HG02870 (cell line): Measurements from ENCODE around the gene OR3A2.
"Not testable (repeated sequence)": the region's sequence is repeated elsewhere in the genome, so short reads cannot be mapped to it uniquely, and the experiment has no call there.

Source experiments
- ATAC-seq: cut with Tn5 transposase; IDR thresholded peaks from one replicate; pipeline ENCODE4 v1.9.1; 2021; ENCODE audit warnings: mild to moderate bottlenecking, moderate library complexity; ENCODE audit not compliant: unreplicated experiment

The OR3A2 gene

DNA sequence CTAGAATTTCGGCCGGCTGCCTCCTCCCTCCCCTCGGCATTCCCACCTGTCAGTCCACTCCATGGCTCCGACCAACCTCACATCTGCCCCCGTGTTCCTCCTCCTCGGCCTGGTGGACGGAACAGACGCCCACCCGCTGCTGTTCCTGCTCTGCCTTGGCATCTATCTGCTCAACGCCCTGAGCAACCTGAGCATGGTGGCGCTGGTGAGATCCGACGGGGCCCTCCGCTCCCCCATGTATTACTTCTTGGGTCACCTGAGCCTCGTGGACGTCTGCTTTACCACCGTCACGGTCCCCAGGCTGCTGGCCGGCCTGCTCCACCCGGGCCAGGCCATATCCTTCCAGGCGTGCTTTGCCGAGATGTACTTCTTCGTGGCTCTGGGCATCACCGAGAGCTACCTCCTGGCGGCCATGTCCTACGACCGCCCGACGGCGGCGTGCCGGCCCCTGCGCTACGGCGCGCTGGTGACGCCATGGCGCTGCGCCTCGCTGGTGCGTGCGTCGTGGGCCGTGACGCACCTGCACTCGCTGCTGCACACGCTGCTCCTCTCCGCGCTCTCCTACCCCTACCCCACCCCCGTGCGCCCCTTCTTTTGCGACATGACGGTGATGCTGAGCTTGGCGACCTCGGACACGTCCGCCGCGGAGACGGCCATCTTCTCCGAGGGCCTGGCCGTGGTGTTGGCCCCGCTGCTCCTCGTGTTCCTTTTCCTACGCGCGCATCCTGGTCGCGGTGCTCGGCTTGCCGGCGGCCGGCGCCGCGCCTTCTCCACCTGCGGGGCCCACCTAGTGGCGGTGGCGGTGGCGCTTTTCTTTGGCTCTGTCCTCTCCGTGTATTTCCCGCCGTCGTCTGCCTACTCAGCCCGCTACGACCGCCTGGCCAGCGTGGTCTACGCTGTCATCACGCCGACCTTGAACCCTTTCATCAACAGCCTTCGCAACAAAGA is at the start of gene OR3A2:
Gene OR3A2, minus strand, starts transcription at position 440 of the 948 bp plus-strand sequence.
- ATAC-seq = no peak

DNA sequence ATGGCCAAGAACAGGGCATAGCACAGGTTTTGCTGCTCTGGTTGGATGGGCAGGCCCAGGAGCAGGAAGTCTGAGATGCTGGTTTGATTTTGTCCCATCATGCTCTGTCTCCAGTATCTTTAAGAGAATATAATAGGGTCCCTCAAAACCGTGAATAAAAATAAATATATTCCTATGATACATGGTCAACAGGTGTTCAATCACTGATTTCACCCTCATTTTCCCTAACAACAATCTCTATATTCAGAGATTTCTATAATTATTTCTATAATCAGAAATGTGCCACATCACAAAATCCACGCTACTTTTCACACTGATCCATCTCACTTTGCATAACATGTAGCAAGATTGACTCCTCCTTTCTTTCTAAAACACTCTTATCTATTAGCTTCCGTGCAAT is 47.6 kb upstream of the OR3A2 start, which contains the start of gene OR1E2:
Gene OR1E2, minus strand, starts transcription at position 101 of the 400 bp plus-strand sequence. Its CDS starts 0 bp downstream, at position 101.
- ATAC-seq = no peak

DNA sequence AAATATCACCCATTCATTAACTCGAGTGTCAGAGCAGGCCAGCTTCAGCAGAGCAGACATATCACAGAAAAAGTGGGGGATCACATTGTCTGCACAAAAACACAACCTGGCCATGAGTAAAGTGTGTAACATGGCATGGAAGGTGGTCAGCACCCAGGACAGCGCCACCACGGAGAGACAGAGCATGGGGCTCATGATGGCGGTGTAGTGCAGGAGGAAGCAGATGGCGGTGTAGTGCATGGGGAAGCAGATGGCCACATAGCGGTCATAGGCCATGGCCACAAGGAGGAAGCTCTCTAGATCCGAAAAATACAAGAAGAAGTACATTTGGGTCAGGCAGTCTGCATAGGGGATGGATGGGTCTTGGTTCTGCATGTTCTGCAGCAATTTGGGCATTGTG is 47.1 kb upstream of the OR3A2 start:
- ATAC-seq = not testable (repeated sequence)

DNA sequence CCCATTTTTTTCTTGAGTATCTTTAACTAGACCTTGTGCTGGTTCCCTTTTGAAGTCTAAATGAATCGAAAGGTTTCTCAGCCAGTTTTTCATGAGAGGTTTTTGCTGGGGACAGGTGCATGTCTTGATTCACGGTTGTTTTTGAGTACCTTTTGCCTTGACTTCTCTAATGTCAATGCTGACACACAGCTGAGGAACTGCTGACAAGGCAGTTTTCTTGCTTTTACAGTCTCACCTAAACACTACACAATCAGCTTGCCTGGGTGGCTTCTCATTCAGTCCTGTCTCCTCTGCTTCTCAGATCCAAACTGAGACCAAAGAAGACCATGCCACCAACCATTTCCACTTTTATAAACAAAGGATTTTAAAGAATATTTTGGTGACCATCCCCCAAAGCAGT is 32.1 kb upstream of the OR3A2 start:
- no peak for ATAC-seq

DNA sequence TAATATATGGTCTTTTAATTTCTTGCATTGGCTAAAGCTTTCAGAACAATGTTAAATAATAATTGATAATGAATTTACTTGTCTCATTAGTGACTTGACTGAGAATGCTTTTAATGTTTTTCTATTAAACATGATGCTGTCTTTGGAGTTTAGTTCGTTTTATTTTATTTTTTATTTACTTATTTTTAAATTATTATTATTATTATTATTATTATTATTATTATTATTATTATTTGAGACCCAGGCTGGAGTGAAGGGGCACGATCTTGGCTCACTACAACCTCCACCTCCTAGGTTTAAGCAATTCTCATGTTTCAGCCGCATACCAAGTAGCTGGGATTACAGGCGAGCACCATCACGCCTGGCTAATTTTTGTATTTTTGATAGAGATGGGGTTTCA is 29.5 kb upstream of the OR3A2 start:
- ATAC-seq = no peak

DNA sequence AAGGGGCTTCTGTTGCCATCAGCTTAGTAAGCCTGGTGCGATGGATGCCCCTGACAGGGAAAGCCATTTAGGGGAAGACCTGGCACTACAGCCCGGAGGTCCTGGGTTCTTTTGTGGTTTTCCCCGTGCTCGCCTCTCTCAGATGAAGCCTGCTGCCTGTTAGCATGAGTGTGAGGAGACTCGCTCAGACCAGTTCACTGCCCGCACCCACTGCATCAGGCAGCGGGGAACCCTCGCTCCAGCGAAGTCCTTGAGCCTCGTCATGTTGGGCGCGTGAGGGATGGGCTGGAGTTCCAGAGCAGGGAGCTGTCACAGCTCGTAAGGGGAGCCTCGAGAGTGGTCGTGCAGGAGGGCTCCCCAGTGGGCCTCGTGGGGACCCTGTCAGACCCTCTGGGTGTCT is 26.1 kb upstream of the OR3A2 start:
- ATAC-seq = not testable (repeated sequence)

DNA sequence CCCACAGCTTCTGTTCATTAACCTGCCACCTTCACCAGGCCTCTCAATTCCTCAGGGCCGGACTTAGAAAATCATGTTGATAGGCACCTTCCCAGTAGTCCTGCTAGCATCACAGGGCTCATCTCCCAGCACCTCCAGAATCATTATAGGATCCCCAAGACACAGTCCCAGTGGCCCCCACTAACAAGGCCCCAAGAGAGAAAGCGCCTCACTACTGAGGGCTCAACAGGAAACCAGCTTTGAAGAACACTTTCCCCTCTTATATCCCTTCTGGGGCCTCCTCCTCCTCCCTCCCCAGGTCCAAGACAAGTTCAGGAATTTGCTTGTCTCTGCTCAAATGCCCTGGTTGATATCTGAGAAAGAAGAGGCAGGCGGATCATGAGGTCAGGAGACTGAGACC is 25.0 kb upstream of the OR3A2 start, which contains the start of gene OR3A3:
Gene OR3A3, plus strand, starts transcription at position 301 of the 400 bp plus-strand sequence.
- no peak for ATAC-seq

DNA sequence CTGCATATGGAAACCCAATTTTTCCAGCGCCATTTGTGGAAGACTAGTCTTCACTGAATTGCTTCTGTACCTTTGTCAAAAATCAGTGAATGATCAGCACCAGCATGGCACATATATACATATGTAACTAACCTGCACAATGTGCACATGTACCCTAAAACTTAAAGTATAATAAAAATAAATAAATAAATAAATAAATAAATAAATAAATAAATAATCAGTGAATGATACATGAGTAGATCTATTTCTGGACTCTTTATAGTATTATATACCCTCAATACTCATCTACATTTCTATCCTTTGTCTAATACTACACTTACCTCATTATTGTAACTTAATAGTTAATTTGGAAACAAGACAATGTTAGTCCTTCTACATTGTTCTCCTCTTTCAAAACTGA is 17.7 kb upstream of the OR3A2 start:
- ATAC-seq = not testable (repeated sequence)

DNA sequence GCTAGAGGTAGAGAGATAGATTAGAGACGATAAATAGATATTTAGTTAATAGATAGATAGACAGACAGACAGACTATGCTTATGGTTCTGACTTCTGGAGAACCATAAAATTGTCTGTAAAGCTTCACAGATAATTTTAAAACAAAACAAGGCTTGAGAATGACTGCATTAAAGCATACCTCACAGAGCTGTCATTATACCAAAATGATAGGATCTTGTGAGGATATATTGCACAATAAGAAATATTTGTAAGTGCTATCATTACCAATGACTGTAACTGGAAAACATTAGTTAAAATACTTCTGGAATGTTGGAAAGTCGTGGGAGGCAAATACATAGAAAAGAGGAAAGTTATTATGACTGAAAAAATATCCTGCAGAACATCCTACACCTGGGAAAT is 15.7 kb upstream of the OR3A2 start:
- ATAC-seq = no peak

DNA sequence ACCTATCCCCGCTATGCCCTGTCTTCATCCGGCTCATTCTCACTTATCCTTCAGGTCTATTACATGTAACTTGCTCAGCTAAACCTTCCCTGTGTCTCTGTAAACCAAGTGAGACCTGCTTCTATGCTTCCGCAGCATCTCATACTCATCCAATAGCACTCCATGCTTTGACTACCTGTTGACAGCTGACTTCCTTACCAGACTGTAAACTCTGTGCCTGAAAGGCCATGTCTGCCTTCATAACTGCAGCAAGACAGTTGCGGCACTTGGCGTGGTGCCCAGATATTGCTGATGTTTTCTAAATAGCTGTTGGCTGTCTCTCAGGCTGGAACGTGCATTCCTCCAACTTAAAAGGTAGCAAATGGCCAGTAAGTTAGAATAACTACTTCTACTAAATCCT is 13.9 kb upstream of the OR3A2 start:
- no peak for ATAC-seq

DNA sequence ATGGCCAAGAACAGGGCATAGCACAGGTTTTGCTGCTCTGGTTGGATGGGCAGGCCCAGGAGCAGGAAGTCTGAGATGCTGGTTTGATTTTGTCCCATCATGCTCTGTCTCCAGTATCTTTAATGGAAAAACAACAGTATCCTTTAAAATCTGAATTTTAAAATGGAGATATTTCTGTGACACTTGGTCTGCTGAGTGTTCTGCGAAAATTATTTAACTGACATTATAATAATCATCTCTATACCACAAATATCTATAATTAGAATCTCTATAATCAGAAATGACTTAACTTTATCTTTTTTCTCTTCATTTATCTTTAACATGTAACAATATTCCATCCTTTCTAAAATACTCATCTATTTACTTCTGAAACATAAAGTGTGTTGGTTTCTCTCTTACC is 12.2 kb upstream of the OR3A2 start, which contains the start of gene OR1E1:
Gene OR1E1, minus strand, starts transcription at position 101 of the 400 bp plus-strand sequence. Its CDS starts 0 bp downstream, at position 101.
- no peak for ATAC-seq

DNA sequence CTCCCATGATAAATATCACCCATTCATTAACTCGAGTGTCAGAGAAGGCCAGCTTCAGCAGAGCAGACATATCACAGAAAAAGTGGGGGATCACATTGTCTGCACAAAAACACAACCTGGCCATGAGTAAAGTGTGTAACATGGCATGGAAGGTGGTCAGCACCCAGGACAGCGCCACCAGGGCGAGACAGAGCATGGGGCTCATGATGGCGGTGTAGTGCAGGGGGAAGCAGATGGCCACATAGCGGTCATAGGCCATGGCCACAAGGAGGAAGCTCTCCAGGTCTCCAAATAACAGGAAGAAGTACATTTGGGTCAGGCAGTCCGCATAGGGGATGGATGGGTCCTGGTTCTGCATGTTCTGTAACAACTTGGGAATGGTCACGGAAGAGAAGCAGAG is 11.7 kb upstream of the OR3A2 start:
- ATAC-seq = not testable (repeated sequence)

DNA sequence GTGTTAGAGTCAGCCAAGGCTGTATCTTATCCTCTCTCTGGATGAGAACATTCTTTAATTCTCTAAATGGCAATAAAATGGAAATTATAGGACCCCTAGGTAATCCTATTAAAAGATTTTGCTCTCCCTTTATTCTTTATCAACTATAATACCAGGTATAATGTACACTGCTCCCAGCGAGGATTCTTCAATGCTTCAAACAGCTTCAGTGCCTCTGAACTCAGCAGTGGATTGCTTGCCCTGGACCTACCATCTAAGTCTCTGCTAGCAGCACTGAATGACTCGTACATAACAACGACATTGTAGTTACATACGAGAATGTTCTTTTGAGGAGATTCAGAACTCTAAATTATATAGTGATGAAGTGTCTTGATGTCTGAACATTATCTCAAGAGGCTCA is 3.7 kb upstream of the OR3A2 start:
- no peak for ATAC-seq

DNA sequence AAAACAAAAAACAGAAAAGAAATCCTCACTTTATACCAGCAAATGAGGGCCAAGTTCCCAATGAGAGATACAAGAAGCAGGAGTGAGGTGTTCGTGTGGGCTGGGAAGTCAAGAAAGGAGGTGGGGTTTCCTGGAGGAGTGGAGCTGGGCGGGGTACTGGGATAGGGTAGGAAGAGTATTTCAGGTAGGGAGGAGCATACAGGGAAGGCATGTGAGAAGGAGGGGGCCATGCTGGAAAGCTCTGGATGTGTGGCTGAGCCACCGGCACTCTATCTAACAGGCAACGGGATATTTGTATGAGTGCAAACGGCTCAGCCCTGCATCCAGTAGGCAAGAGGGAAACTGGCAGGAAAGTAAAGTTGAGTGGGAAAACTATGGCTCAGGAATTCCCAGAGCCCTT is 4.2 kb downstream of the OR3A2 start:
- ATAC-seq = no peak

DNA sequence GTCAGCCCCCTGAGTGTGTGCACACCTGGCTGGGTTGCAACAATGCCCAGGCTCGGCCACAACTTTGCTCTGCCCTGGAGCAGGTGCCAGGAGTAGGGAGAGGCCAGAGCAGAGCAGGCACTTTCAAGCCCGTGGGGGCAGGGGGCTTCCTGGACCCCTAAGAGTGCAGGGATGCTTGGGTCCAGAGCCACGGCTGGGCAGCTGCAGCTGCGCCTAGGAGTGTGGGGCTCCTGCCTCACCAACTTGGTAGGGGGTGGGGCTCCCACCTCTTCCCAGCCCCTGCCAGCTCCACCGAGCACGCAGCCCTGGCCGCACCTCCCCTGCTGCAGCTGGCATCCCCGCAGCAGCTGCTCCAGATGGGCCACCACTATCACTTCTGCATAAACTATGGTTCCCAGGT is 7.8 kb downstream of the OR3A2 start:
- no peak for ATAC-seq

DNA sequence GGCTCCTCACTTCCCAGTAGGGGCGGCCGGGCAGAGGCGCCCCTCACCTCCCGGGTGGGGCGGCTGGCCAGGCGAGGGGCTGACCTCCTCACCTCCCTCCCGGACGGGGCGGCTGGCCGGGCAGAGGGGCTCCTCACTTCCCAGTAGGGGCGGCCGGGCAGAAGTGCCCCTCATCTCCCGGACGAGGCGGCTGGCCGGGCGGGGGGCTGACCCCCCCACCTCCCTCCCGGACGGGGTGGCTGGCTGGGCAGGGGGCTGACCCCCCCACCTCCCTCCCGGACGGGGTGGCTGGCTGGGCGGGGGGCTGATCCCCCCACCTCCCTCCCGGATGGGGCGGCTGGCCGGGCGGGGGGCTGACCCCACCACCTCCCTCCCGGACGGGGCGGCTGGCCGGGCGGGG is 14.9 kb downstream of the OR3A2 start:
- not testable (repeated sequence) for ATAC-seq

DNA sequence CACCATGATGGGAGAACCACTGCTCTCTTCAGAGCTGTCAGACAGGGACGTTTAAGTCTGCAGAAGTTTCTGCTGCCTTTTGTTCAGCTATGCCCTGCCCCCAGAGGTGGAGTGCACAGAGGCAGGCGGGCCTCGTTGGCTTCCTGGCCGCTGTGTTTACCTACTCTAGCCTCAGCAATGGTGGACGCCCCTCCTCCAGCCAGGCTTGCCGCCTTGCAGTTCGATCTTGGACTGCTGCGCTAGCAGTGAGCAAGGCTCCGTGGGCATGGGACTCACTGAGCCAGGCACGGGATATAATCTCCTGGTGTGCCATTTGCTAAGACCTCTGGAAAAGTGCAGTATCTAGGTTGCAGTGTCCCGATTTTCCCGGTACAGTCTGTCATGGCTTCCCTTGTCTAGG is 43.3 kb downstream of the OR3A2 start:
- ATAC-seq = not testable (repeated sequence)

DNA sequence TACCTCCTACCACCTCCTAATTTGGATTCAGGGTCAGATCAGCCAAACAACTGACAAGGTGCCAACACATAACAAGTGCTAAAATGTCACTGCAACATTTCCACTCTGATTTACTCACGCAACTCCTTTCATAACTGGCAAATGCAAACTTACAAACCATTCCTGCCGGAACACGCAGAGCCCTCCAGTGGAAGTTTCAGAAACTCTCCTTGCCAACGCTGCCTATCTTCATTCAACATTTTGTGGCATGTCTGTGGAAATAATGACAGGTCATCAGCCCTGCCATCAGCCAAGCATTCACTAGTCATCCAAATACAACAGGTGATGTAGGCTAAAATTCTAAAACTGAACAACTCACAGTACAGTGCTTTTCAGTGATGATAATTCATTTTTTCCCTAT is 50.2 kb downstream of the OR3A2 start:
- ATAC-seq = no peak

DNA sequence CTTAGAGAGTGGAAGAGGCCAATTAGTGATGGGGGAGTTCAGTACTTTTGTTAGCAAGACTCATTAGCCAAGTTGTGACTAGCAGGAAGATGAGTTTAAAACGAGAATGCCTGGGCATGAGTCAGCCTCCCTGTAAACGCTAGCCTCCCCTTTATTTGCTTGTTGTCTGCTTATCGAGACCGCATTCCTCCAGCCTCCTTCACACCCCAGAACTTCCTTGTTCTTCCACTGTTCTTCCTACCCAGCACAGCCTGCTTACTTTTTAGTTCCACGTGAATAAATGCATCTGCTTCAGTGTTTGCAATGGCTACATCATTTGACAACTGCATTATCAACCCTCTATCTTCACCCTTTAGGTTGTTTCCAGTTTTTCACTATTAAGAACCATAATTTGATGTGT is 67.8 kb downstream of the OR3A2 start:
- no peak for ATAC-seq

DNA sequence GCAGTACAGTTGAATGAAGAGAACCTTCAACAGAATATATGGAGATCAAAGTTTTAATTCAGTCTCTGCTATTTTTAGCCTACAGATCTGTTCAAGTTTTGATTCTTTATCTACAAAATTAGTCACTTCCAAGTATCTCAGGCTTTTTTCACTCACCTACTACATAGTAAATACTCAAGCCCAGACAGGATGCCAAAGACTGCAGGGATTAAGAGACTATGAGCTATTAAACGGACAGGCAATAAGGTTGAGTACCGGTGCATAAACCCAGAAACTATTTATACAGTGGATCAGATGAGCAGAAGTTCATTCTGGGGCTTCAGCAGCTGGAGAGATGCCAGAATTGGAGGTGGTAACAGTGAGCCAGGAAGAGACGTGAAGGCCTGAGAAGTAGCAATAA is 69.3 kb downstream of the OR3A2 start:
- no peak for ATAC-seq

DNA sequence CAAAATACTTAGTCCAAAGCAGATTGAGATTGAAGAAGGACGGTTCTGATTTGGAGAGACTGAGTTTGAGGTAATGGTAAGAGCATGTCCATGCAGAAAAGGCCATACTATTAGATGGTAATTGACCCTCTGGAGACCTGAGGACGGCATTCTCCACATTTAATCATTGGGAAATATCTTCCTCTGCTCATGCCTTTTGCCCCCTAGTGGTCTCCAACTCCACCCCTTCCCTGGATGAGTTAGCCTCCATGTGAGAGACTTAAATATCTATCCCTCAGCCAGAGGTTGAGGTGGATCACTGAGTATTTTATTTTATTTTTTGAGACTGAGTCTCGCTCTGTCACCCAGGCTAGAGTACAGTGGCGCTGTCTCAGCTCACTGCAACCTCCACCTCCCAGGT is 77.5 kb downstream of the OR3A2 start:
- ATAC-seq = no peak

DNA sequence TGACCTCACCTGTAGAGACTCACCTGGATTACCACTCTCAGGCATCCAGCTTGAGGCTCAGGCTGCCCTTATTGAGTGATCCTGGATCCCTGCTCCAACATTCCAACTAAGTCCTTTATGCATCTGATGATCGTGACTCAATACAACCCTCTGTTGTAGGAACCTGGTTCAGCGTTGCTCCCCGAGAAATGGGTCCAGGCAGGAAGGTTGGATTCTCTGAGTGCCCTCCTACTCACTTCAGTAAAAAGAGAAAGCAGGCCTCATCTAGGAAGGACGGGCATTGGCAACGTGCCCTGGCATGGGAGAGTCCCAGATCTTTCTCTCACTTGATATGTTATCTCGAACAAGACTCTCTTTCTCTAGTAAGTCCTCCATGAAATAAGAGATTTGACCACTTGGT is 87.8 kb downstream of the OR3A2 start, which contains the start of gene OR3A1:
Gene OR3A1, minus strand, starts transcription at position 101 of the 400 bp plus-strand sequence. CDS start 5,778 bp downstream, outside the sequence.
- no peak for ATAC-seq
